Left ventricle myocardium inferior (tissue), 1 donor: Measurements from ENCODE around the gene SLAMF7. TPM values are rescaled to one million over a fixed set of nuclear protein-coding genes. Genes with fewer than 3 reads are reported as not detected.

Experiments used
- DNase-seq: peaks from one replicate; pipeline ENCODE4 v3.0.0-alpha.2; 2020
- H3K27ac ChIP-seq: fragments of 200-600 bp; replicated peaks from 2 replicates; pipeline ENCODE4 v1.8.0; 2021
- H3K27me3 ChIP-seq: fragments of 200-600 bp; 2 replicates; pipeline ENCODE4 v1.8.0; 2021; ENCODE audit warnings: low read depth
- H3K36me3 ChIP-seq: fragments of 200-600 bp; 2 replicates; pipeline ENCODE4 v1.8.0; 2021
- H3K4me1 ChIP-seq: fragments of 200-600 bp; 2 replicates; pipeline ENCODE4 v1.8.0; 2021
- H3K4me3 ChIP-seq: fragments of 200-600 bp; 2 replicates; pipeline ENCODE4 v1.8.0; 2021; ENCODE audit warnings: mild to moderate bottlenecking, moderate library complexity
- H3K9me3 ChIP-seq: fragments of 200-600 bp; replicated peaks from 2 replicates; pipeline ENCODE4 v1.8.0; 2021
- CTCF ChIP-seq: fragments of 200-600 bp; IDR thresholded peaks from 2 replicates; pipeline ENCODE4 v1.8.0; 2021; ENCODE audit warnings: antibody characterized with exemption, mild to moderate bottlenecking, borderline replicate concordance
- intact Hi-C: fragments of 100-400 bp; cut with micrococcal nuclease; formaldehyde crosslinking; loops from one replicate; pipeline ENCODE4 v1.11.0; 2022
- total RNA-seq: library from RNA; stranded (reverse); fragmentation: NEBNext Ultra II Directional; extraction: Animal tissue kit (Norgen Biotek cat#: 25700); gene quantifications from one replicate; pipeline ENCODE4 v1.2.1, GENCODE V29; 2021
- donor health status: DM: no; HTN: yes; CAD: no; lungs with severe emphysema.

The SLAMF7 gene
- total RNA-seq, 1 donor from 2014 or later: 0.36 TPM

GRCh38 chr1:160740133-160740688, 1.2 kb downstream of the SLAMF7 start:
- no peak for TF ChIP-seq CTCF
- H3K4me3 ChIP-seq: no peak overlapping the region
- peaks cover 16% of the 10 kb centered on the region for H3K9me3 ChIP-seq
- intact Hi-C loops: no loop called here
- H3K36me3 ChIP-seq: no peaks in the 10 kb centered on the region
- H3K27ac ChIP-seq: no peak overlapping the region
- no peak for DNase-seq
- peaks cover 10% of the 10 kb centered on the region for H3K27me3 ChIP-seq
- no peaks in the 10 kb centered on the region for H3K4me1 ChIP-seq

- intact Hi-C loops: no loop called here
- Histone ChIP-seq H3K9me3 (peaks cover 16% of the 10 kb centered on the region), H3K36me3 (no peaks in the 10 kb centered on the region), H3K4me3 (no peak overlapping the region), H3K27ac (no peak overlapping the region), H3K27me3 (peaks cover 10% of the 10 kb centered on the region), H3K4me1 (no peaks in the 10 kb centered on the region)
- no peak for DNase-seq
- TF ChIP-seq CTCF: no peak
Observed at GRCh38 chr1:160741092-160741501, 2.0 kb downstream of the SLAMF7 start.

- Histone ChIP-seq H3K4me1 (no peaks in the 10 kb centered on the region), H3K36me3 (no peaks in the 10 kb centered on the region), H3K27me3 (peaks cover 10% of the 10 kb centered on the region), H3K9me3 (peaks cover 9% of the 10 kb centered on the region), H3K27ac (no peak overlapping the region), H3K4me3 (no peak overlapping the region)
- no peak for TF ChIP-seq CTCF
- intact Hi-C loops: no loop called here
- no peak for DNase-seq
Observed at GRCh38 chr1:160741612-160742348, 2.7 kb downstream of the SLAMF7 start.

GRCh38 chr1:160742428-160743127, 3.5 kb downstream of the SLAMF7 start:
- Histone ChIP-seq H3K36me3 (no peaks in the 10 kb centered on the region), H3K4me1 (no peaks in the 10 kb centered on the region), H3K27ac (no peak overlapping the region), H3K4me3 (no peak overlapping the region), H3K27me3 (peaks cover 10% of the 10 kb centered on the region), H3K9me3 (peaks cover 1% of the 10 kb centered on the region)
- no peak for DNase-seq
- TF ChIP-seq CTCF: no peak
- intact Hi-C loops: no loop called here

GRCh38 chr1:160743266-160743665, 4.2 kb downstream of the SLAMF7 start:
- intact Hi-C loops: no loop called here
- Histone ChIP-seq H3K4me1 (no peaks in the 10 kb centered on the region), H3K27ac (no peak overlapping the region), H3K36me3 (no peaks in the 10 kb centered on the region), H3K9me3 (no peaks in the 10 kb centered on the region), H3K4me3 (no peak overlapping the region), H3K27me3 (peaks cover 14% of the 10 kb centered on the region)
- TF ChIP-seq CTCF: no peak
- no peak for DNase-seq
